Measurements from ENCODE around the gene ARHGEF11. TPM values are rescaled to one million over a fixed set of nuclear protein-coding genes. Genes with fewer than 3 reads are reported as not detected.

ARHGEF11 gene
- total and polyA plus RNA-seq, 8 donors, result 6.6 to 125 (median 32.7) TPM

GRCh38 chr1:156993426-156994147 lies 52.0 kb downstream of the ARHGEF11 start:
- 41 to 75% (median 55%) methylated on average over 6 of the region's 6 CpGs for WGBS, 5 donors
- no peaks in the 10 kb centered on the region for H3K36me3 ChIP-seq
- peak overlapping the region in 4 of 5 donors; percentile 11 to 77 (median 56) for H3K27ac ChIP-seq
- H3K9me3 ChIP-seq, result no peaks in the 10 kb centered on the region
- TF ChIP-seq POLR2A (IDR thresholded peaks at IDR 0.05) (no peak), CTCF (IDR thresholded peaks at IDR 0.05) (no peak), POLR2AphosphoS5 (IDR thresholded peaks at IDR 0.05) (no peak), EP300 (IDR thresholded peaks at IDR 0.05) (no peak)
- no peak overlapping the region for H3K4me3 ChIP-seq
- intact Hi-C loops (cut with DNase I; ENCODE audit: low total_unique reads), result no loop called here
- H3K27me3 ChIP-seq, result no peaks in the 10 kb centered on the region
- peaks cover 6 to 38% (median 17%) of the 10 kb centered on the region in 4 donors for H3K4me1 ChIP-seq
- DNase-seq, result peak in 1 of 2 donors; percentile 18

GRCh38 chr1:156992215-156992614 lies 53.3 kb downstream of the ARHGEF11 start:
- H3K4me3 ChIP-seq, result no peak overlapping the region
- 54 to 70% (median 66%) methylated on average over 7 of the region's 7 CpGs for WGBS, 5 donors
- TF ChIP-seq CTCF (IDR thresholded peaks at IDR 0.05) (no peak), POLR2AphosphoS5 (IDR thresholded peaks at IDR 0.05) (peak in 2 of 3 donors; percentile 44 to 78)
- peaks cover 6 to 35% (median 15%) of the 10 kb centered on the region in 4 donors for H3K4me1 ChIP-seq
- peak overlapping the region in 4 of 5 donors; percentile 18 to 77 (median 61) for H3K27ac ChIP-seq
- H3K9me3 ChIP-seq, result no peaks in the 10 kb centered on the region
- H3K27me3 ChIP-seq, result no peaks in the 10 kb centered on the region
- intact Hi-C loops (cut with DNase I; ENCODE audit: low total_unique reads), result no loop called here
- H3K36me3 ChIP-seq, result no peaks in the 10 kb centered on the region
- DNase-seq, result peak; percentile 63 to 69

- intact Hi-C loops (cut with DNase I; ENCODE audit: low total_unique reads), result no loop called here
- WGBS, 5 donors, result 86 to 88% (median 87%) methylated on average over 6 of the region's 6 CpGs
These were observed 57.8 kb downstream of the ARHGEF11 start for GRCh38 chr1:156987715-156988114.

GRCh38 chr1:156980551-156980950 lies 65.0 kb downstream of the ARHGEF11 start:
- WGBS, 5 donors, result 23 to 52% (median 45%) methylated on average over 4 of the region's 4 CpGs
- Histone ChIP-seq H3K4me3 (no peak overlapping the region), H3K4me1 (no peaks in the 10 kb centered on the region), H3K27ac (no peak overlapping the region), H3K9me3 (no peaks in the 10 kb centered on the region), H3K27me3 (no peaks in the 10 kb centered on the region), H3K36me3 (peaks cover 49 to 98% (median 98%) of the 10 kb centered on the region in 4 donors)
- DNase-seq, result no peak
- intact Hi-C loops (cut with DNase I; ENCODE audit: low total_unique reads), result no loop called here
- TF ChIP-seq POLR2A (IDR thresholded peaks at IDR 0.05) (no peak), POLR2AphosphoS5 (IDR thresholded peaks at IDR 0.05) (no peak), CTCF (IDR thresholded peaks at IDR 0.05) (no peak), EP300 (IDR thresholded peaks at IDR 0.05) (no peak)

More at GRCh38 chr1:156987715-156988114, 57.8 kb downstream of the ARHGEF11 start:
- no peak overlapping the region for H3K4me3 ChIP-seq
- no peaks in the 10 kb centered on the region for H3K27me3 ChIP-seq
- H3K27ac ChIP-seq, result no peak overlapping the region
- TF ChIP-seq EP300 (IDR thresholded peaks at IDR 0.05), result no peak
- H3K36me3 ChIP-seq, result peaks cover 26 to 40% (median 36%) of the 10 kb centered on the region in 4 donors
- DNase-seq, result no peak
- peaks cover 0 to 8% (median 3%) of the 10 kb centered on the region in 4 donors for H3K4me1 ChIP-seq
- no peaks in the 10 kb centered on the region for H3K9me3 ChIP-seq

- DNase-seq, result no peak
- Histone ChIP-seq H3K36me3 (peaks cover 31 to 98% (median 98%) of the 10 kb centered on the region in 4 donors), H3K27ac (no peak overlapping the region), H3K9me3 (no peaks in the 10 kb centered on the region), H3K4me3 (no peak overlapping the region), H3K27me3 (no peaks in the 10 kb centered on the region), H3K4me1 (peaks cover 0 to 2% (median 1%) of the 10 kb centered on the region in 4 donors)
- intact Hi-C loops (cut with DNase I; ENCODE audit: low total_unique reads), result no loop called here
- 67 to 81% (median 74%) methylated on average over 2 of the region's 2 CpGs for WGBS, 5 donors
- TF ChIP-seq POLR2AphosphoS5 (IDR thresholded peaks at IDR 0.05) (no peak), POLR2A (IDR thresholded peaks at IDR 0.05) (no peak), EP300 (IDR thresholded peaks at IDR 0.05) (no peak)
These were observed 70.5 kb downstream of the ARHGEF11 start for GRCh38 chr1:156975084-156975483.
